CD4-positive, alpha-beta T cell treated with Interleukin-10 for 1 hour (primary cell): ENCODE results near the gene RYR3.

Experiments used
- DNase-seq: peaks from one replicate; pipeline ENCODE4 v3.0.0-alpha.2; 2020

RYR3 gene

DNA sequence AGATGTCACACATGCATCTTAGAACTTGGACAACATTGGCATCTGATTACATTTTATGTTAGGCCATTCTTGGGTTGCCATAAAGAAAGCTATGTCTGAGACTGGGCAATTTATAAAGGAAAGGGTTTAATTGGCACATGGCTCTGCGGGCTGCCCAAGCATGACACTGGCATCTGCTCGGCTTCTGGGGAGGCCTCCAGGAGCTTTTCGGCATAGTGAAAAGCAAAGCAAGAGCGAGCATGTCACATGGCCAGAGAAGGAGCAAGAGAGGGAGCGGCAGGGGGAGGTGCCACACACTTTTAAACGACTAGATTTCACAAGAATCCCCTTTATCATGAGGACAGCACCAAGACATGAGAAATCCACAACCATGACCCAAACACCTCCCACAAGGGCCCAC lies 11.3 kb downstream of the RYR3 start:
- DNase-seq: no peak

DNA sequence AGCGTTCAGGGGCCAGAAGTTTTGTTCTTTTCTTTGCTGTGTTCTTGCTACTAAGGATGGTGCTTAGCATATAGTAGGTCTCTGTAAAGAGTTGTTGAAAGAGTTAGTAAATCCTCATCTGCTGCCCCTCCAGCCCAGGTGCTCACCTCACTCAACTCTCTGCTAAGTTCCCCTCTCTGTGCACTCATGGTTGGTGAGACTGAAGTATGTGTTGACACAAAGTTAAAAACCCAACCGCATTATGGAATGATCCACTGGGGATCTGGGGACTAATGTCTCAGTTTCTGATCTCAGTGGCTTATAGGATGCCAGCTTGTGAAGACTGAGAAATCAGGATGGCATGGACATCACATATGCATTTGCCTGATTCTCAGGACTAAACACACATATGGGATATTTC lies 13.8 kb downstream of the RYR3 start:
- DNase-seq: no peak

DNA sequence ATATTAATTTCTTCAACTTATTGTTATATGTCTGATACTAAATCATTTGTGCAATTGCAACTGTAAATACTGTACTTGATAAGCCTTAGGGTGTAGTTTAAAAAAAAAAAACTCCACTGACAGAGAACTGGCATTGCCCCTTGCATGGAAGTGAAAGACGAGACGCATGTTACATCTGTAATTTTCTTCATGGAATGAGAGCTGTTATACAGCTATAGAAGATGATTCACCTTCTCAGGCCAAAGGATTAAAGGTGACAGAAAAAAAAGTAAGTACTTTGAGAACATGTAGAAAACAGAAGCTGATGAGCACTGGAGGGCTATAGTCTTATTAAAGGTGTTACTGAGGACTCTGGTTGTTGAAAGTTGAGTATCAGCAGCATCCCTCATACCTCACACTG lies 16.1 kb downstream of the RYR3 start:
- DNase-seq: no peak

DNA sequence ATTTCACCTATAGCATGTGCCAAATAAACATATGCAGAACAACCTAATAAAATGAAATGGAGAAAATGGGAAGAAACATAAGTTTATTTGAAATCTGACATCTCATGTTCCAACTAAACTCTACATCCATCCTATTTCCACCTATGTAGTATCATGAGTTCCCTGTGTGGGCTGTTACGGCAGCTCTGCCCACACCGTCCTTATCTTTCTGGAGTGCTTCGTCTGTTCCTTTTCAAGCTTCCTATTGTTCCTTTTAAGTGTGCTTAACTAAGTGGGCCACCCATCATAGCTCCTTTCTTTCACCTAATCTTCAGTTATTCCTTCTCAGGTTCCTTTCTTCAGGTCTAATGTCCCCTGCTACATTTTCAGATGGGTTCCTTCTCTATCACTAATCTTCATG lies 17.3 kb downstream of the RYR3 start:
- no peak for DNase-seq

DNA sequence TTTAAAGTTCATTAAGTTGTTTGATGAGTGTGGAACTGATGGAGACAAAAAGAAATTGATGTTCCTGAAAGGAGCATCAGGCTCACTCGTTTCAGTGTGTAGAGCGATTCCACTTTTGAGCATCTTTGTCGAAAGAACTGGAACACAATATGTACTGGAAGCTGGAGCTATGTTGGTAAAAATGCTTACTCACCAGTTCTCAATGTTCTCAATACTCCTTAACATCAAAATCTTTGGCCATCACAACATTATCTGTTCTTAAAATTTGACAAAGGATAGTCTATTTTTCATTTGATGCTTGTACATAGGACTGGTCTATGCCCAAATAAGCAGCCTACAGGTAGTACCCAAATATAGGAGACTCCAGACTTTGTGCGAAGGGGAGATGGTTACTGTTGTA lies 18.7 kb downstream of the RYR3 start:
- no peak for DNase-seq

DNA sequence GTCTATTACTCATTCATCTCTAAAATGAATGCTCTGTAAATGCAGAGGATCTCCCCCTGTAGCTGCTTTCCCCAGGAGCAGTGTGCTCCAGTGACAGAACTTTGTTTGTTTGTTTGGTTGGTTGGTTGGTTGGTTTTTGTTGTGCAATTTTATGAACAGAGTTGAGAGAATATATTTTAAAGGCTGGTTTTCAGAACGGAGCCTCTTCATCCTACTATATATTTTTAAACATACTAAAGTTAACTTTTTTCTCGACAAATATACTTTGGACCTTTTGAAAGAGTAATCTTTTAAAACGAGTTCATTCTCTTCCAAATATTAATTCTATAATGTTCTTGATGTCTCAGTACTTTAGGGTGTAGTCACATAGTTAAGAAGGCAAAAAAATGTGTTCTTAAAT lies 20.2 kb downstream of the RYR3 start:
- DNase-seq: no peak

DNA sequence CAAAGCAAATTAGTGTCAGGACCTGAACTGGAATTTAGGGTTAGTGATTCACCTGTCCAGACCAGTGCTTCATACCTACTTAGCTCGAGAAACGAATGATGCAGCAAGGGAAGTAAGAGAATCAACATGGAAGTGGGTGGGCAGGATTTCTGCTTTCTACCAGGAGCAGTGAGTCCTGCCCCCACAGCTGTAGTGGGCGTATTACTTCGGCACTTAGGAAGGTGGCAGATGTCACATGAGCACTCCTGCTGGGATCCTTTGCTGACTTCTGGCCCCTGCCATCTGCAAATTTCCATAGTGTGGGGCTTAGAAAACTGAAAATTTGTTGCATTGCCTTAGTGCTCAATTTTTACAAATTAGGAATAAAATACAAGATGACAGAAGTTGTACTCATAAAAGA lies 31.2 kb downstream of the RYR3 start:
- no peak for DNase-seq

DNA sequence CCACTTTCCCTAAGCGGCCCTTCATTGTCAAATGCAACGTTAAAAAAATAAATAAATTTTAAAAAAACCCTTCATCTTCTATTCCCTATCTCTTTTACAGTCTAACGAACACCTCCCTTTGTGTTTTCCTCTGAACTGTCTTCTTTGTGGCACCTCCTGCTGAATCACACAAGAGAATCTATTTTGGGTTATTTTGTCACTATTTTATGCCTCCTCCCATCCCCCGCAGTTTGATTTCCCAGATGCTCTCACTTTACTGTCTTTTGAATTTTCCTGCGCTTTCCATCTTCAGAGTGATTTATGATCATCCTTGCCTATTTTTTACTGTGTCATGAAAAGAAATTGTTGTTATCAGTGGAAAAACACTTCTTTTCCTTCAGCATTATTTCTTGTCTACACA lies 32.5 kb downstream of the RYR3 start:
- DNase-seq: no peak

DNA sequence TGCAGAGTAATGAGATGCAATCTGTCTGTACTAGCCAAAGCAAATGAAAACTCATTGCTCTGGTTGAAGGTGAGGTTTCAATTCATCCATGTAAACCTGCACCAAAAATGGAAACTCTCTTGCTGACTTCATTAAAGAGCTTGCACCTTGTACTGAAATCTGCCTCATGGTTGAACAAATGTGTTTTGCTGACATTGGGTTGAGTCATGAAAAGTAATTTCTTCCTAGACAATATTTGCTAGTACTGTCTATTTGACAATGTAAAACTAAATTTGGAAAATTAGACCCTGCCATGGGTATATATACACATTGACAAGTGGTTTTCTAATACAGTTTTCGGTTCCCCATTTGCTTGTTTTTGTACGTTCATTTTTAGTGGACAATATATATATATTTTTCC lies 33.3 kb downstream of the RYR3 start:
- no peak for DNase-seq

DNA sequence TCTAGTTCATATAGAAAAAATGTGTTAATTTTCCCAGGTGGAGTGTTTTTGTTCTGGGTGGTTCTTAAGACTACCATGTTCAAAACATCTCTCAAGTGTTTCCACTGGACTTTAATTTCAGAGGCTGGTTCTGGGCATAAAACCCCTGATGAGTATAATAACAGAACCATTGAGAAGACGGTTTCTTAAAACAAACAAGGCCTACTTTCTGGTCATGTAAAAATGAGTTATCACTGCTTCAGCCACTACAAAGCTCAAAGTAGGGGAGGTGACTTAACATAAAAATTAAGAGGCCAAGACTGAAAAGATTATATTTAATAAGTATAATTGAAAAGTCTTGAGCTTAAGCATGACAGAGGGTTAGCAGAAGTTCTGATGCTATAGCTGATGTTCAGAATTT lies 33.8 kb downstream of the RYR3 start:
- no peak for DNase-seq

DNA sequence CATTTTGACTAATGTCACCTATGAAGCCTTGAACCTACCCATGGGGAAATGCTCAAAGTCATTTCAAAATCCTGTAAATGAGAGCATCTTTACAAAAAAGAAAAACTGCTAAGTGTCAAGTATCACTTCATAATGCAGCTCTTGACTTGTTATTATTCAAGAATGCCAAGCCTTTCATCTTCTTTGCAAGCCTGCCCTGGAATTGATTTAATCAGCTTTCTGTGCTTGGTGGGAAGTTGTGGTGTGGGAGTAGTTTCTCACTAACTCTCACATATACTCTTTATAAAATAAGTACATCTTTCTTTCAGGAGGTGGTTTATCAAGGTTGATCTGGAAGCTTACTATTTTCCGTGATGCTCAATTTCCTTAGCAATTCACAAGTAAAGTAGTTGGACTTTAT lies 43.6 kb downstream of the RYR3 start:
- DNase-seq: no peak

DNA sequence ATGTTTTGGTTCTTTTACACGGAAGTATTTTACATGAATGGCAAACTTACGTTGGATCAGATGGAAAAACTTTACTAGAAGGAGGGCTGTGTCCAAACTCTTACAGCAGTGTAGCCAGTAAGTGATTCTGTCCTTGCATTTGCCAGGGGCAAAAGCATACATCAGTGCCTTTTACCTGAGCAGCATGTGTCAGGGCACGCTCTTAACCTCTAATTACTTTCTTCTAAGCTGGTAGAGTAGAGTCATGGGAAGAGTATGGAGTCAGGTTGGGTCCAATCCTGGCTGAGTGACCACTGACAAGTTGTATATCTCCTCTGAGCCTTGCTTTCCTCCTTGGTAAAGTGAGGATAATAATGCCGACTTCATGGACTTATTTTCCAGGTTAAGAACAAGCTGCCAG lies 47.1 kb downstream of the RYR3 start:
- DNase-seq: no peak

DNA sequence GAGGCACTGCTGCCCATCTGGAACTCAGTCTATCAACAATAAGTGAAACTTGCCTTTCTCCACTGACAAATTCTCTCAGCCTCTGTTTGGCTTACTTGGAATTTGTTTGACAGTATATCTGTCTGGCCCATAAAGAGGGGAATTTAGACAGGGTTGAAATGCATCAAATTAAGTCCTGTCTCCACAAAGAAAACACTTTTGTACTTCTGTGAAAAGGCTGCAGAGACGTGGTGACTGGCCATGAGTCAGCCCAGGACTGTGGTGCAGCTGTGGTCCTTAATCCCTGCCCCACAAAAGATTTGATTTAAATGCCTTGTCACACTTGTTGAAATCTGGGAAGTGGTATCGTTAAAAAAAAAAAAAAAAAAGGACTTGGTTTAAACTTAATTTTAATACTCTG lies 47.5 kb downstream of the RYR3 start:
- DNase-seq: no peak

DNA sequence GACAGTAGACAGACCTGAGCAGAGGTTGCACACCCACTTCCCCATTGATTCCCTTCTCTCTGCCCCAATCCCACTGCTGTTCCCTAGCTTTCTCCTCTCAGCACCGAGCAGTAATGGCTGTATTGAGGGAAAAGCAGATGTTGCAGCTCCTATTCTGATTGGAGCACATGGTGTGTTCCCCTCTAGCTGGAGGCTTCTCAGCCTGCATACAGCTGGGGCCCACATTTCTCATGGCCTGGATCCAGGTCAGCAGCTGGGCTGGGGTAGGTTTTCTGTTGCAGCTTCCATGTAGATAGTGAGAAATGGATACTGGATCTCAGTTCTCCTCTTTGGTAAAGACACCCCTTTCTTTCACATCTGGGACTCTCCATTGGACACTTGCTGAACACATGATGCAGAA lies 50.1 kb downstream of the RYR3 start:
- DNase-seq: no peak

DNA sequence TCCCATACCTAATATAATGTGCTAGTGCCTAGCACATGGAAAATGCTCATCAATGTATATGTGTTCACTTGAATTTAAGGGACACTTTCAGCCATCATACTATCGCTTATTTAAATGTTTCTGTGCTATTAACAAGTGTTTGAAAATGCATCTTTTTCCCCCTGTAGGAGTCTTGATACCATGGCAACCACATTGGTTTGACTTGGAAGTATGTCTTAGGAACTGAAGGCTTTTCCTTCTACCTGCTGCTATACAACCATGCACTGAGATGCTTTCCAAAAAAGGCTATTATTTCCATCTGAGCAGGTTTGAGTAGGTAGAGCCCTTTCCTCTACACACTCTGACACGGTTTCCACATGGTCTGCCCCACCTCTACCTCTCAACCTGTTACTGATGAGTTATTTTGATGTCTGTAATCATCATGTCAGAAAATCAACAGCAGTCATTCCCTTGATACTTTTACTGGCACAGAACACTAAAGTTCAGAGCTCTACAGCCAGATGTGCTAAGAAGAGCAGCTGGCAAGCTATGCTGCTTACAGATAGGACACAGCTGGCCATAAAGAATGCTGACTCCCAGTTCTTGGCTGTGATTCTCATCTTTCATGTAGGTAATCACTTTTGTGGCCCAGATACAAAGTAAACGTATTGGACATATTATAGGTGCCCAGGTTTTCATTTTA lies 59.3 kb downstream of the RYR3 start:
- DNase-seq: no peak

DNA sequence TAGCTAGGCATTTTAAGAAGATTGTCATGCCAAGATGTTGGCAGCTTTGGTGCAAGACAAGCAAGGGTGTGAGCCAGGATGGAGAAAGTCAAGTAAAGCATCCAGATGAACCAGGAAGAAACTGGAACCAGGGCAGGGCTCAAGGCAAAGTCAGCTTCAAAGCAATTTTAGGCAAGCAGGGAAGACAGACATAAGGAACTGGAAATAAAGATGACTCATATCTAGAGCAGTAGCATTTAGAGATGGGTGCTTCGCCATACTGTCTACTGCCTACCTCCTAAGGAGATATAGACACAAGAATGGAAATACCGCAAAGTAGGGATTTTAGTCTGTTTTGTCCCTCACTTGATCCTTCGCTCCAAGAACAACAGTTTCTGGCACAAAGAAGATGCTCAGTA lies 59.9 kb downstream of the RYR3 start:
- DNase-seq: no peak

DNA sequence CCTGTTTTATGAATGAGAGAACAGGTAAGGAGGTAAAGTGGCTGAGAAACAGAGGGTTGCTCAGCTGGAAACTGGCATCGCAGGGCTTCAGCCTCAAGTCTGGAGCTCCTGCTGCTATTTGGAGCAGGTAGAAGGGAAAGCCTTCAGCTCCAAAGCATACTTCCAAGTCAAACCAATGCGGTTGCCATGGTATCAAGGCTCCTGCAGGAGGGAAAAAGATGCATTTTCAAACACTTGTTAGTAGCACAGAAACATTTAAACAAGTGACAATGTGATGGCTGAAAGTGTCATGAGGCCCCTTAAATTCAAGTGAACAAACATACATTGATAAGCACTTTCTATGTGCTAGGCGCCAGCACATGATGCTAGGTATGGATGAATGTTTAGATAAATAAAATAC lies 60.4 kb downstream of the RYR3 start:
- no peak for DNase-seq

DNA sequence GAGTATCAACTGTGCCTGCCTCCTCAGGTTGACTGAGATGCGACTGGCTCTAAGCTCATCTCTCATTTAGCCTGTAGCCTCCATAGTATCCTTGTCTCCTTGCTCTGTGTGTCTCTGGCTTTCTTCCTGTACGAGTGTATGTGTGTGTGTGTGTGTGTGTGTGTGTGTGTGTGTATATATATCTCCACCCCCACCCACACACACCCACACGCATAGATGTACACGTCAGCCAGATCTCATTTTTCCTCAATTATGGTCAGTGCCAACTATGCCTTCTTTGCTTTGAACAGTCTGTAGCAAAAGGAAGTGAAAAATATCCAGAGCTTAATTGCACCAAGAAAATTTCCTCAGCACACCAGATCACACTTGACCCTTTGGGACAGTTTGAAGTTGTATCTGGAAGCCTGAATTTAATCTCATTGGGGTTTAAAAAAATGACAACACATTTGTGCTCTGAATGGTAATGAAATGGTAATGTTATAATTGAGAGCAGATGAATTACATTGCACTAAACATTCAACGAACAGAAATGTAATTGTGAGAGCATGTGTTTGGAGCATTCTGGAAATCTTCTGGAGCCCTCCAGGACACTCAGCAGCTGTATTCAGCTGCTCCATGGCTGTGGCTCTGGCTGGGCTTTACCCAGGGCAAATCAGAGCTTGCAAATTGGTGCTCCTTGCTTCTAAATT lies 63.6 kb downstream of the RYR3 start:
- DNase-seq: no peak

DNA sequence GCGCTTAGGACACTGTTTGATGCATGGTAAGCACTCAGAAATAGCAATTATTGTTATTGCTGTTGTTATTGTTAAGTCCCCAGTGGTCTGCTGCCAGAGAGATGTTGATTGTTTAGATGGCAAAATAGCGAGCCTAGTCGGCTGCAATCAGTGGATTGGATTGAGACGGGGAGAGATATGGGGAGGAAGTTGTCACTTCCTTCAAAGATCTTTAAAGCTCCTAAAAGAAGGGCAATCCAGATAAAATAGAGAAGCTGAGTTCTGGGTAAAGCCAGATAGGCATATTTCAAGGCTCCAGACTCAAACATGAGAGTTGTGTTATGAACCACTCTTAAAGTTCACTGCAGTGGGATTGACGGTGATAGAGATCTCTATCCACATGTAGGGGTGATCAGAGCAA lies 64.5 kb downstream of the RYR3 start:
- no peak for DNase-seq

DNA sequence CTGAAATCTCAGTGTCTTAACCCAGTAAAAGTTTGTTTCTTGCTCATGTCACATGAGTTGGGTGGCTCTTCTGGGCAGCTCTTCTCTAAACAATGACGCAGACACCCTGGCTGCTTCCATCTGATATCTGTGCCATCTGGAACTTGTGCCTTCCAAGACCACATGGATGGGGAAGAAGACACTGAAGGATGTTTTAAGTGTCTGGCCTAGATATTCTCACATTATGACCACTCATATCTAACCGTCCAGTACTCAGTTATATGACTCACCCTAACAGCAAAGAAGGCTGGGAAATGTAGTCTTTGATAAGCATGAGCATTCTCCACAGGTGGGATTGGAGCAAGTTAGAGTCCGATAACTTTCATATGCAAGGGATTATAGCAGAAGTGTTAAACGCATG lies 66.4 kb downstream of the RYR3 start:
- no peak for DNase-seq

DNA sequence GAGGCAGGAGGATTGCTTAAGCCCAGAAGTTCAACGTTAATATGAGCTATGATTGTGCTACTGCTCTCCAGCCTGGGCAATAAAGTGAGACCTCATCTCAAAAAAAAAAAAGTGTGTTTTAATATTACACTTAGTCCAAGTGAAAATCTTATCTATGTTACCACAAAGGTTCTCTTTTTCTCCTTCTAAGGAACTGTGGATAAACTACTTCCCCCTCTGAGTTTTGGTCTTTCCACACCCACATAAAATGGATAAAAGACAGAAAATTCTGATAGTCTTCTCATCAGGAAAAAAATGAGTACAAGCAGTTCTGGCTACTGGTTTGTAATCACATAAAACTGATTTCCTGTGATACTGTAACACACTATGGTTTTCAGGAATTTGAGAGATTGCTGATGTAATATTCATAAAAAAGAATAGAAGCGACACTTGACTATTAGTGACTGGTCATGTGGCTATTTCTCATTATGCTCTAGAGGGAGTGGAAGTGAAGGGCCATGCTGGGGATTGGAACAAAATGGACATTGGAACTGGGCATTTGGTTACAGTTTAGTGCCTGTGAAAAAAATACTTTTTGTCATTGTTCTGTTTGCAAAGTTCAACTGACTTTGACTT lies 68.2 kb downstream of the RYR3 start:
- no peak for DNase-seq

DNA sequence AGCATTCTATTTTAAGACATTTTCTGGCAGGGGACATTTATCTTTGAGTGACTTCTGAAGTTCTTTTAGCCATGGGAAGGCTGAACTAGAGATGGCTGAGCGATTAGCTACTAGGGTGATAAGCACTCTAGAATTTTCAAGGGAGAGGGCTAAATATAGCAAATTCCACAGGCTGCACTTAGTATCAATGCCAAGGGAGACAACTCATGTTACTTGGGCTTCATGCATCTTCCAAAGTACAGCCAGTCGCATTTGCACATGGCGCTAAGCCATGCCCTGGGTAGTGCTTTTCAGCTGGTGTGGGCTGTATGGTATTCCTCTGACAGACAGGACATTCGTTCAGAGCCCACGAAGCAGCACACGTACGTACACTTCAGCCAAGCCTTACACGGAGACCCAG lies 69.6 kb downstream of the RYR3 start:
- no peak for DNase-seq

DNA sequence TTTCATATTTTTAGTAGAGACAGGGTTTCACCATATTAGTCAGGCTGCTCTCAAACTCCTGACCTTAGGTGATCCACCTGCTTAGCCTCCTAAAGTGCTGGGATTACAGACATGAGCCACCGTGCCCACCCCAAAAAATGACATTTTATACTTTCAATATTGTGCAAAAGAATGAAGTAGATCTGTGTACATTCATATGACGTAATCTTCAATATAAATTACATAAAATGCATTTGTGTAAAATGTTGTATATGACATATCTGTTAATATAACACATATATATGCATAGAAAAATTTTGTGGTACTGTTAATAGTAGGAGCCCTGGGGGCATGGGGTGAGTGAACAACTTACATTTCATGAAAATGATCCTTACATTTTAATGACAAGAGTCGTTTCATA lies 71.7 kb downstream of the RYR3 start:
- DNase-seq: no peak

DNA sequence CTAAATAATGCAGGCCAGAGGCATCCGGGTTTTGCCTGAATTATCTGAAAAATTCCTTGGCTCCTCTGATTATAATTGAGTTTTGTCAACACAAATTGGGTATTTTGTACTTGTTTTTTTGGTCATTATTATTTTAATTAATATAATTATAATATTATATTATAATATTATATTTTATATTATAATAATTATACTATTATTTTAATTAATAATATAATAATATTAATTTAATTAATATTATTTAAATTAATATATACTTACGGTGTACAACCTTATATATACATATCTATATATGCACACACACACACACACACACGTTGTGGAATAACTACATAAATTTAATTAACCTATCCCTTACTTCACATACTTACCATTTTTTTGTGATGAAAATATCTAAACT lies 73.5 kb downstream of the RYR3 start:
- DNase-seq: no peak

DNA sequence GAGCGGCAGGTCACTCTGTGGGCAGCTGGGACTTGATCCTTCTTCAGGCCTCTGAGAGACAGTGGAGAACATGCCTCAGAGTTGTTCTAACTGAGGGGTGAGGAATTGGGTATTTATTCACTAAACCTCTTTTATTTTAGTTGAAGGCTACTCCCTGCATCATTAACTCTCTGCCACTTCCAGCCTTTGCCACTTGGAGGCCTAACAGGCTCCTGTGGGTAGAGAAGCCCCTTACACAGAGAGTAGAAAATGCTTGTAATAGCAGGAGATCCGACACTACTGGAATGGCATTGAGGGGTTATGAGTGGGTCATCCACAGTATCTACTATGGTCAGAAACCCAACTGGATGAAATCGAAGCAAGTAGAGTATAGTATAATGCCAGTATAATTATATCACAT lies 81.7 kb downstream of the RYR3 start:
- no peak for DNase-seq
